ENCODE data around the gene FBXL20.

FBXL20 gene

GRCh38 chr17:39235555-39236449 lies 165.6 kb downstream of the FBXL20 start:
- peak; percentile 61 for TF ChIP-seq CTCF (conservative IDR thresholded peaks at IDR 0.05; ENCODE audit: low read length)
- DNase-seq (ENCODE audit: low read depth) = peak; percentile 45
- H3K4me3 ChIP-seq (ENCODE audit: low read length) = no peak overlapping the region

- peak; percentile 48 for DNase-seq (ENCODE audit: low read depth)
- TF ChIP-seq CTCF (conservative IDR thresholded peaks at IDR 0.05; ENCODE audit: low read length) = peak; percentile 68
- H3K4me3 ChIP-seq (ENCODE audit: low read length) = peak overlapping the region; percentile 1; the same call in 1 of the 2 replicates
Observed at GRCh38 chr17:39231591-39232551, 169.6 kb downstream of the FBXL20 start.

GRCh38 chr17:39231091-39231561 lies 170.3 kb downstream of the FBXL20 start:
- H3K4me3 ChIP-seq (ENCODE audit: low read length) = no peak overlapping the region
- DNase-seq (ENCODE audit: low read depth) = peak; percentile 25

GRCh38 chr17:39230361-39230760 lies 171.1 kb downstream of the FBXL20 start:
- DNase-seq (ENCODE audit: low read depth) = no peak
- H3K4me3 ChIP-seq (ENCODE audit: low read length) = no peak overlapping the region
- TF ChIP-seq CTCF (conservative IDR thresholded peaks at IDR 0.05; ENCODE audit: low read length) = no peak

More at GRCh38 chr17:39231091-39231561, 170.3 kb downstream of the FBXL20 start:
- no peak for TF ChIP-seq CTCF (conservative IDR thresholded peaks at IDR 0.05; ENCODE audit: low read length)

- TF ChIP-seq CTCF (conservative IDR thresholded peaks at IDR 0.05; ENCODE audit: low read length) = no peak
- H3K4me3 ChIP-seq (ENCODE audit: low read length) = no peak overlapping the region
- DNase-seq (ENCODE audit: low read depth) = peak; percentile 58
Observed at GRCh38 chr17:39229274-39229913, 172.0 kb downstream of the FBXL20 start.

GRCh38 chr17:39227364-39227919 lies 174.0 kb downstream of the FBXL20 start:
- H3K4me3 ChIP-seq (ENCODE audit: low read length) = no peak overlapping the region
- no peak for TF ChIP-seq CTCF (conservative IDR thresholded peaks at IDR 0.05; ENCODE audit: low read length)
- DNase-seq (ENCODE audit: low read depth) = no peak

Measured in AG10803 (cell line).